Measurements from ENCODE around the gene RAB3IL1. TPM values are rescaled to one million over a fixed set of nuclear protein-coding genes. Genes with fewer than 3 reads are reported as not detected.

RAB3IL1 gene
- total and polyA plus RNA-seq, 11 donors: 4.7 to 22.0 (median 7.5) TPM

- DNase-seq (peak in 2 of 5 donors; percentile 58 to 61), ATAC-seq (peak in 2 of 4 donors; percentile 45 to 47)
- no peaks in the 10 kb centered on the region for H3K9me3 ChIP-seq
- intact Hi-C loops (cut with DNase I): no loop called here
- WGBS, 4 donors: 88 to 95% (median 91%) methylated on average over 6 of the region's 6 CpGs
- H3K27me3 ChIP-seq: peaks cover 0 to 5% (median 0%) of the 10 kb centered on the region in 9 donors
- peaks cover 0 to 74% (median 37%) of the 10 kb centered on the region in 12 donors for H3K4me1 ChIP-seq
- peak overlapping the region in 4 of 12 donors; percentile 4 to 62 (median 38) for H3K27ac ChIP-seq
- peaks cover 0 to 6% (median 0%) of the 10 kb centered on the region in 9 donors for H3K36me3 ChIP-seq
- no peak overlapping the region for H3K4me3 ChIP-seq
- no peak for TF ChIP-seq CTCF (IDR thresholded peaks at IDR 0.05)
- no peak for TF ChIP-seq POLR2A (IDR thresholded peaks at IDR 0.05)
Measured at GRCh38 chr11:61912530-61912898, 4.9 kb downstream of the RAB3IL1 start.

DNA sequence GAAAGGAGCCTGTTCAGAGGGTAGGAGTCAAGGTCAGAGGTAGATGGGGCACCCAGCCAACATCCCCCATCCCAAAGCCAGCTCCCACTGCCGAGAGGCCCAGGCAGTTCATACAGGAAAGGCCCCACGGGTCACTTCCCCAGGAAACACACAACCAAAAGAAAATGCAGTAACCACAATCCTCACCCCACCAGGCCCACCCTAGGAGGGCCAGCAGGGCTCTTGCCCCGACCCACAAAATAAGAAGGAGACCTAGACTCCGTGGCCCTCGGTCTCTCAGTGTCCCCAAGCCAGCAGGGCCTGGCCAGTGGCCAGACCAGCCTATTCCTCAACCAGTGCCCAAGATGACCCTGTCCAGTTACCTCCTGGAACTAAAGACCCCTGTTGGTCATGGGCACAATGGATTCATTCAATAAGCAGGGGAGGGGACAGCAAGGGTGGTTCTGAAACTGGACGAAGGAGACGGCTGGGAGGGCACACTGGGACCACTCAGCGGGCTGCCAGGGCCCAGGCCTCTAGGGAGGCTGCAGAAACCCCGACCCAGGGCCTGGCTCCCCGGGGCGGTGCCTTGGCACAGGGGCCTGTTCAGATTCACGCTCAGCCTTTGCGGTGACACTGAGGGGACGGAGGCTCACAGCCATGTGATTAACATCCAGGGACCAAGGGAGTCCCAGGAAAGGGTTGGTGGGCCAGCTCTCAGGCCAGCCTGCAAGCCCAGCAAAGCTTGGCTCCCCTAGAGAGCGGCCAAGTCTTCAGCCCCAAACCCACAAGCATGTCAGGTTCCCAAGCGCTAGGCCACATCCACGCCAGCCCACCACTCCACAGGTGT lies 5.5 kb downstream of the RAB3IL1 start:
- Histone ChIP-seq H3K9me3 (no peaks in the 10 kb centered on the region), H3K4me3 (peak overlapping the region in 1 of 12 donors; percentile 2), H3K27ac (peak overlapping the region in 8 of 12 donors; percentile 4 to 62 (median 35)), H3K4me1 (peaks cover 0 to 74% (median 34%) of the 10 kb centered on the region in 12 donors), H3K36me3 (peaks cover 0 to 12% (median 2%) of the 10 kb centered on the region in 9 donors), H3K27me3 (peaks cover 0 to 4% (median 0%) of the 10 kb centered on the region in 9 donors)
- ATAC-seq (peak in 2 of 4 donors; percentile 3 to 9), DNase-seq (peak in 2 of 5 donors; percentile 18 to 31)
- TF ChIP-seq POLR2A (IDR thresholded peaks at IDR 0.05): no peak
- intact Hi-C loops (cut with DNase I): no loop called here
- 70 to 78% (median 73%) methylated on average over 12 to 17 of the region's 17 CpGs for WGBS, 4 donors

- intact Hi-C loops (cut with DNase I): no loop called here
- H3K4me1 ChIP-seq: peaks cover 0 to 66% (median 31%) of the 10 kb centered on the region in 12 donors
Measured at GRCh38 chr11:61911128-61911700, 6.2 kb downstream of the RAB3IL1 start.

More at GRCh38 chr11:61911128-61911700, 6.2 kb downstream of the RAB3IL1 start:
- Histone ChIP-seq H3K36me3 (peaks cover 0 to 19% (median 9%) of the 10 kb centered on the region in 9 donors), H3K27ac (peak overlapping the region in 8 of 12 donors; percentile 6 to 64 (median 43)), H3K9me3 (no peaks in the 10 kb centered on the region), H3K27me3 (peaks cover 0 to under 1% (median 0%) of the 10 kb centered on the region in 9 donors), H3K4me3 (peak overlapping the region in 1 of 12 donors; percentile 2)
- ATAC-seq (no peak), DNase-seq (peak in 3 of 5 donors; percentile 3 to 18 (median 6))
- TF ChIP-seq POLR2A (IDR thresholded peaks at IDR 0.05) (no peak), CTCF (IDR thresholded peaks at IDR 0.05) (no peak)
- 75 to 80% (median 76%) methylated on average over 7 of the region's 7 CpGs for WGBS, 4 donors

Measured in heart left ventricle (tissue), 16 donors.